Activated CD4-positive, alpha-beta T cell treated with anti-CD3 and anti-CD28 coated beads for 36 hours (primary cell): ENCODE measurements around the gene PLBD2. TPM values are rescaled to one million over a fixed set of nuclear protein-coding genes. Genes with fewer than 3 reads are reported as not detected.

Experiments
- ATAC-seq: fragments of 200-7000 bp; cut with Tn5 transposase; one replicate; pipeline ENCODE4 v1.10.0; 2021; ENCODE audit warnings: mild to moderate bottlenecking, moderate library complexity
- CTCF ChIA-PET: fragments of 350-600 bp; sonication (Branson Sonifier 250); formaldehyde crosslinking; loops from one replicate; lab custom pipeline; 2021; ENCODE audit warnings: antibody characterized with exemption; lab: Charles Lee
- POLR2A ChIA-PET: fragments of 350-600 bp; sonication (Branson Sonifier 250); formaldehyde crosslinking; loops from one replicate; lab custom pipeline; 2021; ENCODE audit warnings: antibody characterized with exemption, inconsistent platforms; lab: Charles Lee
- DNase-seq: peaks from one replicate; pipeline ENCODE4 v3.0.0-alpha.2; 2020
- H3K27ac Mint-ChIP-seq: one replicate; pipeline ENCODE4 v1.8.0; 2021; ENCODE audit warnings: mixed read lengths
- H3K27me3 Mint-ChIP-seq: one replicate; pipeline ENCODE4 v1.8.0; 2021; ENCODE audit warnings: mixed read lengths
- H3K36me3 Mint-ChIP-seq: one replicate; pipeline ENCODE4 v1.8.0; 2021; ENCODE audit warnings: low read depth, mixed read lengths
- H3K4me1 Mint-ChIP-seq: one replicate; pipeline ENCODE4 v1.8.0; 2021; ENCODE audit warnings: mixed read lengths
- H3K4me3 Mint-ChIP-seq: one replicate; pipeline ENCODE4 v1.8.0; 2021; ENCODE audit warnings: mild to moderate bottlenecking, moderate library complexity, mixed read lengths
- H3K9me3 Mint-ChIP-seq: one replicate; pipeline ENCODE4 v1.8.0; 2021; ENCODE audit warnings: low read depth, mixed read lengths
- intact Hi-C, 2 experiments: fragments of 100-400 bp; cut with DNase I in 1 of 2; cut with micrococcal nuclease in 1 of 2; formaldehyde crosslinking; loops; one replicate each; pipeline versions ENCODE4 v1.14.2 to v1.15.1; 2022 to 2024; cut with DNase I, micrococcal nuclease
- total RNA-seq, 2 experiments: library from RNA; stranded (reverse); gene quantifications; one replicate each; pipeline ENCODE4 v1.2.3, GENCODE V29; 2021

The PLBD2 gene
- total RNA-seq, 2 experiments from 2014 or later, result 13.7 to 17.3 TPM

DNA sequence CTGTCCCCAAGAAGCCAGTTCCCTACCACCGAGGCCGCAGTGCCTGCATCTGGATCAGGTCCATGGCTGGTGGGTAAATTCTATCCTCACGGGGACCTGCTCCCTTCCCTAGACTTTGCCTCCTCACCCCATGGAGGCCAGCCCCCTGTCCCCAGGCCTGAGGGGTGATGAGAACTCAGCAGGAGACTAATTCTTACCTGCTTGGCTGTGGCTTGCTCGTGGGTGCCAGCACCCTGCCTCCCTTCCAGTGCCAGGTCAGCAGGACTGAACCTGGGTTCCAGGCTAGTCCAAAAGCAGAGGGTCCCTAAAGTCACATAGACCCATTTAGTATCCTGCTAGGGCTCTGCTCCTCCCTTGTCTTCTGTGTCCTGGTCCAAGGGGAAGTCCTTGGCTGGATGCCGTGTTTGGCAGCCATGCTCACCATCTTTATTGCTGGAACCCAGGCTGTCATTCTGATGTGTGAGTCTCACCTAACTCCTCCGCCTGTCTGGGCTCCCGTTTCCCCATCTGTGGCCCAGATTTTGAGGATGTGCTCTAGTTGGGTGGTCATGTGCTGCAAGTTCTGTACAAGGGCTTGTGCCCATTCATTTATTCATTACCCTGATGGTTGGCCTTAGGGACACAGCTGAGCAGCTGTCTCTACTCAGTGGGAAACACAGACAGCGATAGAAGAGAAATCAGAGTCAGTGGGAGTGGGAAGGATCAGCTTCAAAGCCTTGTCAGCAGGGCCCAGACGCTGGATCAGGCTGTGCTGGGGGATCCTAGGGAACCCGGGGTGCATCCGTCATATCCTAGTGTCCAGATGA is 949 bp downstream of the PLBD2 start:
- Mint-ChIP-seq H3K27ac (peak overlapping the region; percentile 82), H3K4me1 (peaks cover 23% of the 10 kb centered on the region), H3K4me3 (peak overlapping the region; percentile 84), H3K9me3 (no peaks in the 10 kb centered on the region), H3K27me3 (no peaks in the 10 kb centered on the region), H3K36me3 (peaks cover 2% of the 10 kb centered on the region)
- ATAC-seq (no peak), DNase-seq (no peak)
- intact Hi-C loops, result loop anchor here in 1 of 2 experiments (2.0 kb wide), 1 partner anchor 603 kb away; no protein-coding TSS in a partner anchor
- CTCF ChIA-PET, result no interaction called here
- POLR2A ChIA-PET, result interaction anchor here (0.7 kb wide), 1 partner anchor 63 kb away, joined by 3 read pairs; no protein-coding TSS in a partner anchor

DNA sequence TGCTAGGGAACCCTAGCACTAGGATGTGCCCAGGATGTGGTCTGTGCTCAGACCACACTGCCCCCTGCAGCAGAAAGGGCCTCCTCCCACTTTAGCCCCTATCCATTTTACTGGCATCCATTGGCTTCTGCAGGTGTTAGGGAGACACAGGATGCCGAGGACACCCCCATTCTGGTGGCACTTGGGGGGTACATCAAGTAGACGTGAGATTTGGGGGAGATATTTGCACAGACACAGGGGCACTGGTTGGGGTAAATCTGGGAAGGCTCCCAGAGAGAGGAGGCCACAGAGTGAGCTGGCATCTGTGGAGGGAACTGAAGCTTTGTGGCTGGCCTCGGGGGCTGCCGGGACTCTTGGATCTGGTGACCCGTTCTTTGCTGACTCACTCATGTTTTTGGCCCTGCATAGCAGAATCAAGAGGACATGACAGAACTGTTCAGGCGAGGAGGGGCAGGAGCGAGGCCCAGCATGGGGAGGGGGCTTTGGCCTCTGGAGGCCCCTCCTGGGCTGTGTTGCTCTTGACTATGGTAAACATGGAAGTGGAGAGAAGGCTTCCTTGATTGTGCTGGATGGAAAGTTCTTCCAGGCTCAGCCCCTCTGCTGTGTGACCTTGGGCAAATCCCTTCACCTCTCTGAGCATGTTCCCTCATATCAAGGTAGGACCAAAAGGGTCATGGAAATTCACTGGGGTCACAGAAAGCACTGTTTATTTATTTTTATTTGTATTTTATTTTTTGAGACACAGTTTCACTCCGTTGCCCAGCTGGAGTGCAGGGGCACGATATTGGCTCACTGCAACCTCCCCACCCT is 1.8 kb downstream of the PLBD2 start:
- intact Hi-C loops, result loop anchor here in 1 of 2 experiments (2.0 kb wide), 1 partner anchor 603 kb away; no protein-coding TSS in a partner anchor
- H3K9me3 Mint-ChIP-seq, result no peaks in the 10 kb centered on the region
- peak overlapping the region; percentile 84 for H3K4me3 Mint-ChIP-seq
- H3K36me3 Mint-ChIP-seq, result peaks cover 3% of the 10 kb centered on the region
- no peak overlapping the region for H3K27ac Mint-ChIP-seq
- peak; percentile 19 for DNase-seq
- ChIA-PET POLR2A (no interaction called here), CTCF (no interaction called here)
- peaks cover 23% of the 10 kb centered on the region for H3K4me1 Mint-ChIP-seq
- no peaks in the 10 kb centered on the region for H3K27me3 Mint-ChIP-seq
- ATAC-seq, result no peak

DNA sequence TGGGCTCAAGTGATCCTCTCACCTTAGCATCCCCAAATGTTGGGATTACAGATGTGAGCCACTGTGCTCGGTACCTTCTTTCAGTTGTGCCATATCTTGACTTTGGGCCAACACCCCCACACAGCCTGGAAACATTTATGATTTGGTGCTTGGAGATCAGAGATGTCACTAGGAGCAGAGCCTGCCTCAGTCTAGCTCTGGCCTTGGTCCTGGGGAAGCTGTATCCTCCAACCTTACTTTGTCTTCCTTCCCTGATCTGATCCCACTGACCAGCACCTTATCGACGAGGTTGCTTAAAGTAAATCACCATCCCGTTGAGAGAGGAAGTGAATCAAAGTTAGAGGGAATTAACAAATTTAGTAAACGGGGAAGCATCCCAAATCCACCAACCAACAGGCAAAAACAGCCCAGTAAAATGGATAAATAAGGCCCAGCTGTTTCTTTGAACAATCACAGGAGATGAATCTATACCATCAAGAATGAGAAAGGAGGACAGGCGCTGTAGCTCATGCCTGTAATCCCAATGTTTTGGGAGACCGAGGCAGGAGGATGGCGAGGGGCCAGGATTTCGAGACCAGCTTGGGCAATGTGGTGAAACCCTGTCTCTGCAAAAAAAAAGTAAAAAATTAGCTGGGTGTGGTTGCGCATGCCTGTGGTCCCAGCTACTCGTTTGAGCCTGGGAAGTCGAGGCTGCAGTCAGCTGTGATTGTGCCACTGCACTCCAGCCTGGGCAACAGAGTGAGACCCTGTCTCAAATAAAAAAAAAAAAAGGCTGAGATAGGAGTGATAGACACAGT is 3.4 kb downstream of the PLBD2 start:
- H3K27ac Mint-ChIP-seq, result no peak overlapping the region

DNA sequence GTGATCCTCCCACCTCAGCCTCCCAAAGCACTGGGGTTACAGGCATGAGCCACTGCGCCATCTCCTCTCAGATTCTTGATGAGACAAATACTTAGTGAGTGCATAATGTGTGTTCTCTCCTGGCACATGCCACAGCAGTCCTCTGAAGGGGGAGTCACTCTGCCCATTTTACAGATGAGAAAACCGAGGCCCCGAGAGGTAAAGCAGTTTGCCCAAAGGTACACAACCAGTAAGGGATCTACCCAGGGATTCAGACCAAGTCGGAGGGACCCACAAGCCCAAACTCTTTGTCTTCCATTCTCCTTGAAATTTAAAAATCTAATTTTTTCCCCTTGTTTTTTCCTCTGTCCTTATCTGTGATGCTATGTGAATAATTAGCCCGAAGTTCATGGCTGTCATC is 6.3 kb downstream of the PLBD2 start:
- intact Hi-C loops, result no loop called here
- H3K27me3 Mint-ChIP-seq, result no peaks in the 10 kb centered on the region
- ChIA-PET POLR2A (no interaction called here), CTCF (no interaction called here)
- no peak overlapping the region for H3K4me3 Mint-ChIP-seq
- H3K36me3 Mint-ChIP-seq, result peaks cover 3% of the 10 kb centered on the region
- peaks cover 12% of the 10 kb centered on the region for H3K4me1 Mint-ChIP-seq
- no peak for ATAC-seq
- no peak for DNase-seq
- H3K27ac Mint-ChIP-seq, result no peak overlapping the region
- H3K9me3 Mint-ChIP-seq, result no peaks in the 10 kb centered on the region

More for the DNA sequence above, 3.4 kb downstream of the PLBD2 start:
- no peak for ATAC-seq
- Mint-ChIP-seq H3K27me3 (no peaks in the 10 kb centered on the region), H3K9me3 (no peaks in the 10 kb centered on the region), H3K4me1 (peaks cover 23% of the 10 kb centered on the region), H3K36me3 (peaks cover 3% of the 10 kb centered on the region), H3K4me3 (no peak overlapping the region)
- CTCF ChIA-PET, result interaction anchor here (0.6 to 1.5 kb wide), 4 partner anchors 26 to 100 kb away, joined by 3 to 7 read pairs (median 4); no protein-coding TSS in a partner anchor
- no peak for DNase-seq
- POLR2A ChIA-PET, result no interaction called here
- intact Hi-C loops, result no loop called here

DNA sequence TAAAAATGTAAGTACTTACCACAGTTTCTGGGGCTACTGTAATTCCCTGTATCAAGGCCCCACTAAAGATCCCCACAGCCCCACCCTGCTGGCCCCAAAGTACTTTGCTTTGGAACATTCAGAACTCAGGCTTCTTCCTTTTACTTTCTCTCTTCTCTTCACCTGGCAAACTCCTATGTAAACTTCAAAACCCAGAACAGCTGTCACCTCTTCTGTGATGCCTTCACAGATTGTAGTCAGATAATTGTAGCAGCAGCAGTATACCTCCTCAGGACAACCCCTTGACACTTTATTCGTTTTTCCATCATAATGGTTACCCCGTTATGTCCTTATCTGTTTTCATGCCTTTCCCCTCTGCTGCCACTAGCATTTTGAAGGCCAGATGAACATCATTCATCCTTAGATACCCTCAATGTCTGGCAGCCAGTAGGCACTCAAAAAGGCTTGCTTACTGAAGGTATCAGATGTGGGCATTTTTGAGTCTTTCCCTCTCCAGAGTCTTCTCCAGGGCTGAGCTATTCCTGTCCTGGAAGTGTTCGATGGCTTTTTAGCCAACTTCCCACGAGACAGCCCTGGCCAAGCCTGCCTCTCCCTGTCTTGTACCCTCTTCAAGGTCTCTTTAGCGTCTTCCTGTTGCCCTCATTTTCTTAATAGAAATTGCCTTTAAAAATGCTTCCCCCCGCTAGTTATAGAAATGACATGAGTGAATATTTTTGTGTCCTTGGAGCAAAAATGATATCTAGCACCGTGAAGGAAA is 7.4 kb downstream of the PLBD2 start:
- DNase-seq (no peak), ATAC-seq (no peak)
- ChIA-PET POLR2A (no interaction called here), CTCF (no interaction called here)
- intact Hi-C loops, result no loop called here
- Mint-ChIP-seq H3K27ac (no peak overlapping the region), H3K4me3 (no peak overlapping the region), H3K36me3 (peaks cover 3% of the 10 kb centered on the region), H3K27me3 (no peaks in the 10 kb centered on the region), H3K4me1 (peaks cover 6% of the 10 kb centered on the region), H3K9me3 (no peaks in the 10 kb centered on the region)

DNA sequence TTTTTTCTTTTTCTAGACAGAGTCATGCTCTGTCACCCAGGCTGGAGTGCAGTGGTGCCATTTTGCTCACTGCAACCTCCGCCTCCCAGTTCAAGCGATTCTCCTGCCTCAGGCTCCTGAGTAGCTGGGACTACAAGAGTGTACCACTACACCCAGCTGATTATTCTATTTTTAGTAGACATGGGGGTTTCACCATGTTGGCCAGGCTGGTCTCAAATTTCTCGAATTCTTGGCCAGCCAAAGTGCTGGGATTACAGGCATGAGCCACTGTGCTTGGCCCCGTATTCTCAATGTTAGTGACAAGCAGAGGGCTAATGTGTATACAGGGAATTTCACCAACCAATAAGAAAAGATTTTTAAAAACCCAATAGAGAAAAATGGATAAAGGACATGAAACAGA is 8.4 kb downstream of the PLBD2 start:
- ChIA-PET POLR2A (no interaction called here), CTCF (no interaction called here)
- Mint-ChIP-seq H3K4me1 (peaks cover 2% of the 10 kb centered on the region), H3K27ac (no peak overlapping the region), H3K27me3 (no peaks in the 10 kb centered on the region), H3K36me3 (peaks cover 3% of the 10 kb centered on the region), H3K4me3 (no peak overlapping the region), H3K9me3 (no peaks in the 10 kb centered on the region)
- DNase-seq (no peak), ATAC-seq (no peak)
- intact Hi-C loops, result no loop called here

DNA sequence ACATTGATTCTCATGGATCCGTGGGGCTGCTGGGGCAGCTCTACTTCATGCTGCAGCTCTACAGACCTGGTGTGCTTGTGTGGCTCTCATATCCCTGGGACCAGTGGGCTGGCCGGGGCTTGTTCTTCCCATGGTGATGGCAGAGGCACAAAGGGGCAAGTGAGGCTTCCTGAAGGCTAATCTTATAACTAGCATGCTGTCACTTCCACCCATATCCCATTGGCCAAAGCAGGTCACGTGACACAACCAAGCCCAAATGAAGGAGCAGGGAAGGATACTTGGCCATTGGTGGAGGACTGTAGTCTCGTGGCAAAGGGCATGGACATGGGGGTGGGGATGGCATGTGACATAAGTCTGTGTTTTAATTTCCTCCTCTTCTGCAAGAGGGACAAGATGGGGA is 9.9 kb downstream of the PLBD2 start:
- intact Hi-C loops, result no loop called here
- DNase-seq, result no peak
- ChIA-PET POLR2A (no interaction called here), CTCF (no interaction called here)
- Mint-ChIP-seq H3K27ac (no peak overlapping the region), H3K27me3 (no peaks in the 10 kb centered on the region), H3K36me3 (peaks cover 7% of the 10 kb centered on the region), H3K9me3 (no peaks in the 10 kb centered on the region), H3K4me3 (no peak overlapping the region), H3K4me1 (peaks cover 2% of the 10 kb centered on the region)
- no peak for ATAC-seq

DNA sequence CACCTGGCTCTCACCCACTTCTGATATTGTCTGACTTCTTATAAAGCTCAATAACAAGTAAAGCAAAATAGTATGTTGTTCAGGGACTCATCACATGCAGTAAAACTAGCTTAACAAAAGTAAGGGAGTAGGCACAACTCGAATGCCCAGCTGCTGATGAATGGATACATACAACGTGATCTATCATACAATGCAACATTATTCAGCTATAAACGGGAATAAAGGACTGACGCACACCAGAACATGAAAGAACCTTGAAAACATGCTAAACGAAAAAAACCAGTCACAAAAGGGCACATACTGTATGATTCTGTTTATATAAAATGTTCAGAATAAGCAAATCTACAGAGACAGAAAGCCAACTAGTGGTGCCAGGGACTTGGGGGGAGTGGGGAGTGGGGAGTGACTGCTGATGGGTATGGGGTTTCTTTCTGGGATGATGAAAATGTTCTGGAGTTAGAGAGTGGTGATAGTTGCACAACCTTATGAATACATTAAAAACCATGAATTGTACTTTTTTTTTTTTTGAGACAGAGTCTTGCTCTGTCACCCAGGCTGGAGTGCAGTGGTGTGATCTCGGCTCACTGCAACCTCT is 11.1 kb downstream of the PLBD2 start:
- intact Hi-C loops, result no loop called here
- ATAC-seq, result no peak
- no peaks in the 10 kb centered on the region for H3K9me3 Mint-ChIP-seq
- CTCF ChIA-PET, result interaction anchor here (0.8 kb wide), 1 partner anchor 23 kb away, joined by 3 read pairs; no protein-coding TSS in a partner anchor
- H3K27me3 Mint-ChIP-seq, result no peaks in the 10 kb centered on the region
- H3K4me1 Mint-ChIP-seq, result no peaks in the 10 kb centered on the region
- POLR2A ChIA-PET, result no interaction called here
- no peak overlapping the region for H3K4me3 Mint-ChIP-seq
- no peak overlapping the region for H3K27ac Mint-ChIP-seq
- DNase-seq, result no peak
- peaks cover 12% of the 10 kb centered on the region for H3K36me3 Mint-ChIP-seq

DNA sequence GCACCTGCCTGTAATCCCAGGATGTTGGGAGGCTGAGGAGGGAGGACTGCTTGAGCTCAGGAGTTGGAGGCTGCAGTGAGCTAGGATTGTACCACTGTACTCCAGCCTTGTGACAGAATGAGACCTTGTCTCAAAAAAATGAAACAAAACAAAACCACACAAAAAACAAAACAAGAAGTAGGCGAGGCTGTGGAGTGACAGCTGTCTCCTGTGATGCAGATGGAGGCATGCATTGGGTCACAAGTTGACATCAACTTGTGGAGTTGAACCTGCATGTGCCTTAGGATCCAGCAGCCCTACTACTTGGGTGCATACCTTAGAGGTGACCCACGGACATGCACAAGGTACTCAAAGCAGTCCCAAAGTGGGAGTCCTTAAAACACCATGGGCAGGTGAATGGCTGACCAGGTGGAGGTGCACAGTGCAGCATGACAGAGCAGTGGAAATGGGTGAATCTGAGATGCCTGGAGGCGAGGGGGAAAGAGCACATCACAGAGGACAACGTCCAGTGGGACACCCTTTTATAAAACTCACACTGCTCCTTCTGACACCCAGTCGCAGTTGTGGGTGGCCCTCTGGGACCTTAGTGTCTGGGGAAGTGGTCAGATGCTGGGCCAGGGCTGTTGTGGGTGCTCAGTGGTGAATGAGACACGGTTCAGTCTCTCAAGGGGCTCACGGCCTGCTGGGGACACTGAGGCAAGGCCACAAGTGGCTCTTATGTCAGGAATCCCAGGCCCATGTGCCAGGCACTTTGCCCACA is 12.7 kb downstream of the PLBD2 start:
- no peak for DNase-seq
- Mint-ChIP-seq H3K4me1 (no peaks in the 10 kb centered on the region), H3K9me3 (no peaks in the 10 kb centered on the region), H3K4me3 (no peak overlapping the region), H3K27ac (no peak overlapping the region), H3K27me3 (no peaks in the 10 kb centered on the region), H3K36me3 (peaks cover 21% of the 10 kb centered on the region)
- ChIA-PET CTCF (interaction anchor here (0.6 kb wide), 2 partner anchors 14 to 59 kb away, joined by 3 to 5 read pairs; no protein-coding TSS in a partner anchor), POLR2A (interaction anchor here (0.6 kb wide), 1 partner anchor 42 kb away, joined by 3 read pairs; no protein-coding TSS in a partner anchor)
- intact Hi-C loops, result no loop called here
- no peak for ATAC-seq

DNA sequence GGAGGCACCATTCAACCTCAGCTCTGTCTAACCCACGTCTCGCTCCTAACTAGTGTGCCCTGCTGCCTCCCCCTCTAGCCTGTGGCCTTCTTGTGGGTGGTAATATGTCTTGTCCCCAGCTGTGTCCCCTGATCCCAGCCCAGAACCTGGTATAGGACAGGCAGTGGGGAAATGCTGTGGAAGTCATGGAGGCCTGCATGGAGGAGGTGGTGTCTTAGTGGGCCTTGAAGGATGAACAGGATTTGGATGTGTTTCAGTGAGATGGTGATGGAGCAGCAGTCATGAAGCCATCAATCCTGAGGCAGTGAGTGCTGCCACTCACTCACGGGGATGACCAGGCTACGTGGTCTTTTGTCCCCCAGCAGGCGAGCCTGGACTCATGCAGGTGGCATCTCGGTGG is 13.4 kb downstream of the PLBD2 start:
- CTCF ChIA-PET, result interaction anchor here (0.6 kb wide), 1 partner anchor 13 kb away, joined by 3 read pairs; no protein-coding TSS in a partner anchor
- POLR2A ChIA-PET, result no interaction called here
- no peak overlapping the region for H3K27ac Mint-ChIP-seq
- intact Hi-C loops, result no loop called here
- H3K36me3 Mint-ChIP-seq, result peaks cover 21% of the 10 kb centered on the region
- no peaks in the 10 kb centered on the region for H3K4me1 Mint-ChIP-seq
- no peak for ATAC-seq
- no peaks in the 10 kb centered on the region for H3K27me3 Mint-ChIP-seq
- H3K9me3 Mint-ChIP-seq, result no peaks in the 10 kb centered on the region
- no peak overlapping the region for H3K4me3 Mint-ChIP-seq
- no peak for DNase-seq
